Stimulated activated CD4-positive, alpha-beta T cell treated with anti-CD3 and anti-CD28 coated beads, Interleukin-4, amount 100 ng/mL, for 4 hours (primary cell): ENCODE data around the gene OR5T2.
"Not testable (repeated sequence)": the region's sequence is repeated elsewhere in the genome, so short reads cannot be mapped to it uniquely, and the experiment has no call there.

Experiments used
- DNase-seq, 2 experiments: peaks; one replicate each; pipeline ENCODE4 v3.0.0-alpha.2; 2020

The OR5T2 gene

GRCh38 chr11:56234155-56234554 is at the start of gene OR5T2:
Gene OR5T2, minus strand, starts transcription at chr11:56234255. Its CDS starts 1,193 bp downstream, at chr11:56233062.
- no peak for DNase-seq

- DNase-seq, result no peak
Observed at GRCh38 chr11:56273854-56274253, 39.8 kb upstream of the OR5T2 start, which contains the start of gene OR5T1. Gene OR5T1, plus strand, starts transcription at chr11:56274154. Its CDS starts 1,485 bp downstream, at chr11:56275639.

- DNase-seq, result no peak
Observed at GRCh38 chr11:56271092-56271491, 37.0 kb upstream of the OR5T2 start.

- DNase-seq, result no peak
Observed at GRCh38 chr11:56251954-56252353, 17.9 kb upstream of the OR5T2 start, which contains the start of gene OR5T3. Gene OR5T3, plus strand, starts transcription at chr11:56252254. Its CDS starts 0 bp downstream, at chr11:56252254.

GRCh38 chr11:56219735-56220134 is 14.3 kb downstream of the OR5T2 start:
- DNase-seq, result not testable (repeated sequence)

- DNase-seq, result no peak
Observed at GRCh38 chr11:56214537-56214936, 19.5 kb downstream of the OR5T2 start.

- DNase-seq, result no peak
Observed at GRCh38 chr11:56207790-56208189, 26.3 kb downstream of the OR5T2 start.

GRCh38 chr11:56197367-56197766 is 36.7 kb downstream of the OR5T2 start:
- DNase-seq, result no peak

GRCh38 chr11:56196705-56197104 is 37.4 kb downstream of the OR5T2 start:
- no peak for DNase-seq

GRCh38 chr11:56188602-56189001 is 45.5 kb downstream of the OR5T2 start:
- no peak for DNase-seq

- DNase-seq, result no peak
Observed at GRCh38 chr11:56183459-56183858, 50.6 kb downstream of the OR5T2 start.
